ENCODE results near the gene TPO. TPM values are rescaled to one million over a fixed set of nuclear protein-coding genes. Genes with fewer than 3 reads are reported as not detected.

The TPO gene
- total RNA-seq, 1 experiment from 2014 or later, result not detected

- CTCF ChIA-PET, result interaction anchor here (1.0 to 1.7 kb wide), 2 partner anchors 32 to 35 kb away, joined by 4 to 8 read pairs; no protein-coding TSS in a partner anchor
- Mint-ChIP-seq H3K4me3 (ENCODE audit: low read depth, unreplicated experiment) (no peak overlapping the region), H3K36me3 (ENCODE audit: insufficient read depth, unreplicated experiment) (no peaks in the 10 kb centered on the region), H3K9me3 (ENCODE audit: low read depth, unreplicated experiment) (peaks cover 3% of the 10 kb centered on the region), H3K4me1 (ENCODE audit: low read depth, unreplicated experiment) (peaks cover 7% of the 10 kb centered on the region), H3K27ac (ENCODE audit: unreplicated experiment) (no peak overlapping the region), H3K27me3 (ENCODE audit: unreplicated experiment) (no peaks in the 10 kb centered on the region)
- intact Hi-C loops (cut with micrococcal nuclease; ENCODE audit: unreplicated experiment), result loop anchor here (1.0 kb wide), 1 partner anchor 31 kb away; no protein-coding TSS in a partner anchor
- no TSS peak for BruUV-seq (replicated peaks)
- no peak for DNase-seq
- no peak for TF ChIP-seq CTCF (IDR thresholded peaks at IDR 0.05; ENCODE audit: unreplicated experiment)
Observed at GRCh38 chr2:1585635-1586034, 172.4 kb downstream of the TPO start.

GRCh38 chr2:1586251-1586922 lies 173.1 kb downstream of the TPO start:
- no peak overlapping the region for H3K27ac Mint-ChIP-seq (ENCODE audit: unreplicated experiment)
- no peaks in the 10 kb centered on the region for H3K36me3 Mint-ChIP-seq (ENCODE audit: insufficient read depth, unreplicated experiment)
- TF ChIP-seq CTCF (IDR thresholded peaks at IDR 0.05; ENCODE audit: unreplicated experiment), result no peak
- peaks cover 3% of the 10 kb centered on the region for H3K9me3 Mint-ChIP-seq (ENCODE audit: low read depth, unreplicated experiment)
- CTCF ChIA-PET, result interaction anchor here (1.4 to 1.7 kb wide), 2 partner anchors 32 to 36 kb away, joined by 4 read pairs; no protein-coding TSS in a partner anchor
- BruUV-seq (replicated peaks), result no TSS peak
- no peak for DNase-seq
- H3K4me1 Mint-ChIP-seq (ENCODE audit: low read depth, unreplicated experiment), result peaks cover 7% of the 10 kb centered on the region
- no peaks in the 10 kb centered on the region for H3K27me3 Mint-ChIP-seq (ENCODE audit: unreplicated experiment)
- no peak overlapping the region for H3K4me3 Mint-ChIP-seq (ENCODE audit: low read depth, unreplicated experiment)
- intact Hi-C loops (cut with micrococcal nuclease; ENCODE audit: unreplicated experiment), result no loop called here

DNA sequence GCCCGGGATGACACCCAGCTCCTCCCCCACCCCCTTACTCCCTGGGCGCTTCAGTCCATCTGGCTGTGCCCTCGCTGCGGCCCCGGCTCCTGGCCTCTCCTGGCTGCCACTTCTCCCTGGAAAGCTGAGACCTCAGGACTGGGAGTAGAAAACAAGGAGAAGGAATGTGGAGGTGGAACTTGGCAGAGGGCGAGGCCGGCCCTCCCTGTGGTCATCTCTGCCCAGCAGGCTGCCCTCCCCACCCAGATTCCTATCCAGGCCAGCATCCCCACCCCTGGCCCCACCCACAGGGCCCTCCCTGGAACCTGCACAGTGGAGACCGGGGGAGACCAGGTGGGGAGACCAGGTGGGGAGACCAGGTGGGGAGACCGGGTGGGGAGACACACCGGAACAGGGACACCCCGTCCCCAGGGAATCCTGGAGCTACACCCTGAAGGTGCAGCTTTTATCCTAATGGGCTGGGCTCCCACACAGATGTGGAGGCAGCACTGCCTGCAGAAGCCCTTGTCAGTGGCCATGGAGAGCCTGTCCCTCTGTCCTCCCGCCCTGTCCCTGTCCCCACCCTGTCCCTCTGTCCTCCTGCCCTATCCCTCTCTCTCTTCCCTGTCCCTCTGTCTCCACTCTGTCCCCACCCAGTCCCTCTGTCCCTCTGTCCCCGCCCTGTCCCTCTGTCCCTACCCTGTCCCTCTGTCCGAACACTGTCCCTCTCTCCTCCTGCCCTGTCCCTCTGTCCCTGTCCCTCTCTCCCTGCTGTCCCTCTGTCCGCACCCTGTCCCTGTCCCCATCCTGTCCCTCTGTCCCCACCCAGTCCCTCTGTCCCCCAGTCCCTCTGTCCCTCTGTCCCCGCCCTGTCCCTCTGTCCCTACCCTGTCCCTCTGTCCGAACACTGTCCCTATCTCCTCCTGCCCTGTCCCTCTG lies 173.9 kb downstream of the TPO start:
- peaks cover 3% of the 10 kb centered on the region for H3K4me1 Mint-ChIP-seq (ENCODE audit: low read depth, unreplicated experiment)
- BruUV-seq (replicated peaks), result no TSS peak
- H3K36me3 Mint-ChIP-seq (ENCODE audit: insufficient read depth, unreplicated experiment), result no peaks in the 10 kb centered on the region
- H3K4me3 Mint-ChIP-seq (ENCODE audit: low read depth, unreplicated experiment), result no peak overlapping the region
- intact Hi-C loops (cut with micrococcal nuclease; ENCODE audit: unreplicated experiment), result no loop called here
- peak; percentile 32 for DNase-seq
- H3K27ac Mint-ChIP-seq (ENCODE audit: unreplicated experiment), result no peak overlapping the region
- peaks cover 3% of the 10 kb centered on the region for H3K9me3 Mint-ChIP-seq (ENCODE audit: low read depth, unreplicated experiment)
- H3K27me3 Mint-ChIP-seq (ENCODE audit: unreplicated experiment), result no peaks in the 10 kb centered on the region
- no peak for TF ChIP-seq CTCF (IDR thresholded peaks at IDR 0.05; ENCODE audit: unreplicated experiment)
- CTCF ChIA-PET, result interaction anchor here (0.5 to 1.7 kb wide), 3 partner anchors 7 to 36 kb away, joined by 3 to 4 read pairs (median 4); no protein-coding TSS in a partner anchor

DNA sequence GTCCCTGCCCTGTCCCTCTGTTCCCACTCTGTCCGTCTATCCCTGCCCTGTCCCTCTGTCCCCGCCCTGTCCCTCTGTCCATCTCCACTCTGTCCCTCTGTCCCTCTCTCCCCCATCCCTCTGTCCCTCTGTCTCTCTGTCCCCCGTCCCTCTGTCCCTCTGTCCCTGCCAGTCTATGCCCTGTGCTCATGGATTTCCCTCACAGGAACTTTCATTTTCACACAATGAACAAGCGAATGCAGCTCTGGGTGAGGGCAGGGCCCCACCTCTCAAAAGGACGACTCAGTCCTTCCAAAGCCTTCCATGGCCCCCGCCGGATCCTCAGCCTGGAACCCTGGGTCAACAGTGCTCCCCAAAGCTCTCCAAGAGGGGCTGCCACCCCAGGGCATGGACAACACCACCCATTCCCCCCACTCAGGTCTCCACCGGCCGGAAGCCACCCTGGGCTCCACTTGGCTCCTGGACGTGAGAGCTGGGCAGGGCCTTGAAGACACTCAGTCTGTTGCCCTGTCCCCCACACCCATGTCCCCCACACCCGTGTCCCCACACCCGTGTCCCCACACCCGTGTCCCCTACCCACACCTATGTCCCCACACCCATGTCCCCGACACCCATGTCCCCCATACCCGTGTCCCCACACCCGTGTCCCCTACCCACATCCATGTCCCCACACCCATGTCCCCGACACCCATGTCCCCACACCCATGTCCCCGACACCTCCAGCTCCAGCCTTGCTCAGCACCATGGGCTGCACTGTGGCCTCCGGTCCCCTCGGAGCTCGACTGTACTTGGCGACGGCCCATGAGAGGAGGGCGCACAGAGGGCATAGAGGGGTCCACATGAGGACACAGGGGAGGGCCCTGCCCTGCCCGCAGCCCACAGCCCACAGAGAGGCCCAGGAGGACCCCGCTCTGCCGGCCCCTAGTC lies 175.1 kb downstream of the TPO start:
- no peak overlapping the region for H3K27ac Mint-ChIP-seq (ENCODE audit: unreplicated experiment)
- no peaks in the 10 kb centered on the region for H3K36me3 Mint-ChIP-seq (ENCODE audit: insufficient read depth, unreplicated experiment)
- no peaks in the 10 kb centered on the region for H3K4me1 Mint-ChIP-seq (ENCODE audit: low read depth, unreplicated experiment)
- peaks cover 3% of the 10 kb centered on the region for H3K9me3 Mint-ChIP-seq (ENCODE audit: low read depth, unreplicated experiment)
- DNase-seq, result no peak
- no peaks in the 10 kb centered on the region for H3K27me3 Mint-ChIP-seq (ENCODE audit: unreplicated experiment)
- TF ChIP-seq CTCF (IDR thresholded peaks at IDR 0.05; ENCODE audit: unreplicated experiment), result no peak
- CTCF ChIA-PET, result interaction anchor here (0.5 kb wide), 1 partner anchor 8 kb away, joined by 3 read pairs; no protein-coding TSS in a partner anchor
- BruUV-seq (replicated peaks), result no TSS peak
- no peak overlapping the region for H3K4me3 Mint-ChIP-seq (ENCODE audit: low read depth, unreplicated experiment)
- intact Hi-C loops (cut with micrococcal nuclease; ENCODE audit: unreplicated experiment), result no loop called here

All from Calu3 (cell line).